SU-DHL-6 (cell line): ENCODE measurements around the gene ADK.

Experiments
- H2AFZ ChIP-seq: fragments of 200-600 bp; sonication (generic); 2 replicates; pipeline ENCODE4 v1.6.1; 2014; ENCODE audit warnings: low read depth, mild to moderate bottlenecking, moderate library complexity, mixed read lengths, antibody characterized with exemption, low read length; ENCODE audit not compliant: severe bottlenecking
- H3F3A ChIP-seq: fragments of 200-600 bp; shearing (Covaris generic); 2 replicates; pipeline ENCODE4 v1.6.0; 2016; ENCODE audit warnings: antibody characterized with exemption, mild to moderate bottlenecking; ENCODE audit not compliant: insufficient read depth
- H3K27ac ChIP-seq: fragments of 200-600 bp; sonication (generic); 2 replicates; pipeline ENCODE4 v1.5.1; 2016; ENCODE audit warnings: low read depth, mild to moderate bottlenecking, low read length, moderate library complexity, mixed read lengths
- H3K27me3 ChIP-seq: fragments of 200-600 bp; sonication (generic), shearing (Covaris generic); 2 replicates; pipeline ENCODE4 v1.6.0; 2014; ENCODE audit warnings: mild to moderate bottlenecking, low read length
- H3K36me3 ChIP-seq: fragments of 200-600 bp; sonication (generic); 2 replicates; pipeline ENCODE4 v1.6.1; 2014; ENCODE audit warnings: mild to moderate bottlenecking, low read length, mixed read lengths
- H3K4me2 ChIP-seq: fragments of 300-600, 200-600 bp; shearing (Covaris generic), sonication (generic); 2 replicates; pipeline ENCODE4 v1.6.0; 2014; ENCODE audit warnings: low read length, low read depth, mild to moderate bottlenecking; ENCODE audit not compliant: poor library complexity, severe bottlenecking
- H3K4me3 ChIP-seq: fragments of 200-600 bp; sonication (generic); 2 replicates; pipeline ENCODE4 v1.5.1; 2014; ENCODE audit warnings: antibody characterized with exemption, low read length, mild to moderate bottlenecking, mixed read lengths; ENCODE audit not compliant: insufficient read depth, poor library complexity, severe bottlenecking
- H3K79me2 ChIP-seq: fragments of 200-600 bp; sonication (generic); 2 replicates; pipeline ENCODE4 v1.6.1; 2014; ENCODE audit warnings: mild to moderate bottlenecking, low read length, moderate library complexity; ENCODE audit not compliant: insufficient read depth
- H3K9ac ChIP-seq: fragments of 200-600 bp; sonication (generic); 2 replicates; pipeline ENCODE4 v1.7.0; 2014; ENCODE audit warnings: mild to moderate bottlenecking, low read length
- H3K9me2 ChIP-seq: fragments of 200-600 bp; sonication (generic); replicated peaks from 2 replicates; pipeline ENCODE4 v1.6.1; 2014; ENCODE audit warnings: low read length; ENCODE audit not compliant: insufficient read depth
- H3K9me3 ChIP-seq: fragments of 200-600 bp; sonication (generic); 2 replicates; pipeline ENCODE4 v1.6.1; 2014; ENCODE audit warnings: low read length, mixed read lengths; ENCODE audit not compliant: insufficient read depth
- H4K20me1 ChIP-seq: fragments of 200-600 bp; sonication (generic); 2 replicates; pipeline ENCODE4 v1.6.1; 2014; ENCODE audit warnings: low read depth, mild to moderate bottlenecking, antibody characterized with exemption, low read length, moderate library complexity, mixed read lengths
- CTCF ChIP-seq: fragments of 200-600 bp; sonication (generic); IDR thresholded peaks from one replicate; pipeline ENCODE4 v1.5.1; 2017; ENCODE audit warnings: antibody characterized with exemption, mild to moderate bottlenecking, low read length, moderate library complexity; ENCODE audit not compliant: insufficient read depth, poor library complexity, severe bottlenecking
- EZH2phosphoT487 ChIP-seq: fragments of 200-600 bp; sonication (generic), shearing (Covaris generic); conservative IDR thresholded peaks from 2 replicates; pipeline ENCODE4 v1.6.1; 2018; ENCODE audit warnings: mild to moderate bottlenecking, antibody characterized with exemption, low read length, moderate library complexity, mixed read lengths

ADK gene

DNA sequence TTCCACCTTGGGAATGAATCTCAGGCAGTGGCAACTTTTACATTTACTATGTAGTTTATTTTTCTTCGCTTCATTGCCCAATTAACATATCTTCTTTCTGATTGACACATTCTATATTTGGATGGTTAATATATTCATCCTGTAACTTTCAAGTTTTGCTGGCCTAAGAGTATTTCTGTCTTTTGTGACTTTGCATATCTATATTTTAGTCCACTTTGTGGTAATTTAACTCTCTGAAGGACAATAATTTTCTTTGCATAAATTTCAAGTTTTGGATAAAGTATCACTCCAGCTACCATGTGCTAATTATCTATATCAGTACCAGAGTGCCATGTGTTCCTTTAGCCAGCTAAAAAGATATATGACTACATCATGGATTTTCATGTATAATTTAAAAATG, 523.9 kb downstream of the ADK start:
- Histone ChIP-seq H3K9me2 (no peaks in the 10 kb centered on the region), H4K20me1 (no peaks in the 10 kb centered on the region), H3K9me3 (peaks cover 13% of the 10 kb centered on the region; the same call in 1 of the 2 replicates), H3K27ac (no peak overlapping the region), H3K4me2 (no peak overlapping the region), H3F3A (no peaks in the 10 kb centered on the region), H3K27me3 (no peaks in the 10 kb centered on the region), H2AFZ (no peak overlapping the region), H3K9ac (no peak overlapping the region), H3K79me2 (no peaks in the 10 kb centered on the region), H3K4me3 (no peak overlapping the region), H3K36me3 (peaks cover 8% of the 10 kb centered on the region; the same call in 1 of the 2 replicates)
- TF ChIP-seq EZH2phosphoT487 = no peak
- no peak for TF ChIP-seq CTCF

DNA sequence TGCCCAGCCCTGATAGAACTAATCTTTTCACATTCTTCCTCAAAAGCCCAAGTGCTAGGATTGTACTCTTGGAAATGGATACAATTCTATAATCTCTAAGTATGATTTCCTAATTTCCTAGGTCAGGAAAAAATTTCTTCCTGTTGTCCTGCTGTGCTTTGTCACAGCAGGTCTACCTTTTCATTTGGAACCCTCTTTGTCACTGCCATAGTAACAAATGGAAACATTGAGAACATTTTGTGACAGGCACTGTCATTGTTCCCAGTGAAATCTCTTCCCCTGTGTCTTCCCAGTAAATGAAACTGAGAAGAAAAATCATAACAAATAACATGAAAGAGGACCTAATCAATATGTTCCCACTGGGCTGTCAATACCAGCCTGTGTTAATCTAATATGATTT, 524.5 kb downstream of the ADK start:
- H3K4me3 ChIP-seq = no peak overlapping the region
- no peak overlapping the region for H2AFZ ChIP-seq
- H3K9me2 ChIP-seq = no peaks in the 10 kb centered on the region

DNA sequence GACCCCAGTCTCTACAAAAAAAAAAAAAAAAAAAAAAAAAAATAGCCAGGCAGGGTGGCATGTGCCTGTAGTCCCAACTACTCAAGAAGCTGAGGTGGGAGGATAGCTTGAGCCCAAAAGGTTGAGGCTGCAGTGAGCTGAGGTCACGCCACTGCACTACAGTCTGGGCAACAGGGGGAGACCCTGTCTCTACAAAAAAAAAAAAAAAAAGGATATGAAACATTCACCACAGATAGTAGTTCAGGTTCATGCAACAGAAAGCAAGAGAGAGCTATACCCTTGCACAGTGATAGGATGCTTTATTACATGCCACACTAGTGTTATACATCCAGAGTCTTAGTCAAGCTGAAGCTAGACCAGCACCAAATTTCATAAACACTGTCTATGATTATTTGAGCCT, 526.9 kb downstream of the ADK start:
- Histone ChIP-seq H3K9me2 (no peaks in the 10 kb centered on the region), H3K9me3 (peaks cover 11% of the 10 kb centered on the region; the same call in 1 of the 2 replicates), H3F3A (no peaks in the 10 kb centered on the region), H3K4me2 (no peak overlapping the region), H4K20me1 (no peaks in the 10 kb centered on the region), H3K9ac (no peak overlapping the region), H3K4me3 (no peak overlapping the region), H2AFZ (no peak overlapping the region), H3K79me2 (no peaks in the 10 kb centered on the region), H3K27ac (no peak overlapping the region), H3K36me3 (peaks cover 2% of the 10 kb centered on the region; the same call in 1 of the 2 replicates), H3K27me3 (no peaks in the 10 kb centered on the region)
- TF ChIP-seq EZH2phosphoT487 (no peak), CTCF (no peak)

More for the DNA sequence above, 524.5 kb downstream of the ADK start:
- H3K4me2 ChIP-seq = no peak overlapping the region
- H3F3A ChIP-seq = no peaks in the 10 kb centered on the region
- H3K9ac ChIP-seq = no peak overlapping the region
- TF ChIP-seq EZH2phosphoT487 (no peak), CTCF (no peak)
- H4K20me1 ChIP-seq = no peaks in the 10 kb centered on the region
- H3K36me3 ChIP-seq = peaks cover 8% of the 10 kb centered on the region; the same call in 1 of the 2 replicates
- H3K27me3 ChIP-seq = no peaks in the 10 kb centered on the region
- H3K27ac ChIP-seq = no peak overlapping the region
- peaks cover 13% of the 10 kb centered on the region; the same call in 1 of the 2 replicates for H3K9me3 ChIP-seq
- H3K79me2 ChIP-seq = no peaks in the 10 kb centered on the region
